Adrenal gland (tissue), 5 donors: ENCODE results near the gene KRT16.
"Not testable (repeated sequence)": the region's sequence is repeated elsewhere in the genome, so short reads cannot be mapped to it uniquely, and the experiment has no call there.

Source experiments
- POLR2A ChIP-seq, 2 donors: fragments of 450-650 bp; IDR thresholded peaks; one replicate each; pipeline ENCODE4 v1.6.1; 2017; ENCODE audit warnings: antibody characterized with exemption in 2 of 2, mild to moderate bottlenecking in 2 of 2, moderate library complexity in 1 of 2
- TF ChIP-seq, protein P1 (sequence below), 6 experiments: fragments of 450-650 bp in 4 of 6; fragments of 200-600 bp in 2 of 6; sonication (generic) in 1 of 6; IDR thresholded peaks; 1 replicate in 5 of 6; 2 replicates in 1 of 6; pipeline versions ENCODE4 v1.5.1 to v1.8.0; 2016 to 2021; ENCODE audit warnings: antibody characterized with exemption in 6 of 6, mild to moderate bottlenecking in 2 of 6, moderate library complexity in 1 of 6
- donor health status: DM: no; HTN: no; CAD: no.

DNA sequence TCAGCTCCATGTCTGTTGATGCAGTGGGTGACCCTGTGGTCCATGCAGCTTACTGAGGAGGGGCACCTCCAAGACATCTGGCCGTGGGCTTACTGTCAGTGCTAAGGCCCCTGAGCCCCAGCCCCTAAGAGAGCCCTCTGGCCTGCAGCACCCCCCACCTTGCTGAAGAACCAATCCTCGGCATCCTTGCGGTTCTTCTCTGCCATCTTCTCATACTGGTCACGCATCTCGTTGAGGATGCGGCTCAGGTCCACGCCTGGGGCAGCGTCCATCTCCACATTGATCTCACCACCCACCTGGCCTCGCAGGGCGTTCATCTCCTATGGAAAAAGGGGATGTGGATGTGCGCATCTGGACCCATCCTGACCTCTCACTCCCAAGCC is 8.9 kb upstream of the KRT16 start:
- not testable (repeated sequence) for TF ChIP-seq POLR2A (IDR thresholded peaks at IDR 0.05)
- TF ChIP-seq, protein P1, sequence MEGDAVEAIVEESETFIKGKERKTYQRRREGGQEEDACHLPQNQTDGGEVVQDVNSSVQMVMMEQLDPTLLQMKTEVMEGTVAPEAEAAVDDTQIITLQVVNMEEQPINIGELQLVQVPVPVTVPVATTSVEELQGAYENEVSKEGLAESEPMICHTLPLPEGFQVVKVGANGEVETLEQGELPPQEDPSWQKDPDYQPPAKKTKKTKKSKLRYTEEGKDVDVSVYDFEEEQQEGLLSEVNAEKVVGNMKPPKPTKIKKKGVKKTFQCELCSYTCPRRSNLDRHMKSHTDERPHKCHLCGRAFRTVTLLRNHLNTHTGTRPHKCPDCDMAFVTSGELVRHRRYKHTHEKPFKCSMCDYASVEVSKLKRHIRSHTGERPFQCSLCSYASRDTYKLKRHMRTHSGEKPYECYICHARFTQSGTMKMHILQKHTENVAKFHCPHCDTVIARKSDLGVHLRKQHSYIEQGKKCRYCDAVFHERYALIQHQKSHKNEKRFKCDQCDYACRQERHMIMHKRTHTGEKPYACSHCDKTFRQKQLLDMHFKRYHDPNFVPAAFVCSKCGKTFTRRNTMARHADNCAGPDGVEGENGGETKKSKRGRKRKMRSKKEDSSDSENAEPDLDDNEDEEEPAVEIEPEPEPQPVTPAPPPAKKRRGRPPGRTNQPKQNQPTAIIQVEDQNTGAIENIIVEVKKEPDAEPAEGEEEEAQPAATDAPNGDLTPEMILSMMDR (IDR thresholded peaks at IDR 0.05), result not testable (repeated sequence)
